ENCODE measurements around the gene C1orf105.

GRCh38 chr1:172488393-172488792 lies 67.9 kb downstream of the C1orf105 start:
- TF ChIP-seq CTCF (IDR thresholded peaks at IDR 0.05; ENCODE audit: poor library complexity), result no peak
- TF ChIP-seq EZH2 (IDR thresholded peaks at IDR 0.05; ENCODE audit: borderline replicate concordance), result no peak
- TF ChIP-seq EZH2phosphoT487 (IDR thresholded peaks at IDR 0.05; ENCODE audit: low read depth, severe bottlenecking, unreplicated experiment), result no peak
